Measurements from ENCODE around the gene NUP210. TPM values are rescaled to one million over a fixed set of nuclear protein-coding genes. Genes with fewer than 3 reads are reported as not detected.

The NUP210 gene
- total RNA-seq, 1 donor = 63.0 TPM

DNA sequence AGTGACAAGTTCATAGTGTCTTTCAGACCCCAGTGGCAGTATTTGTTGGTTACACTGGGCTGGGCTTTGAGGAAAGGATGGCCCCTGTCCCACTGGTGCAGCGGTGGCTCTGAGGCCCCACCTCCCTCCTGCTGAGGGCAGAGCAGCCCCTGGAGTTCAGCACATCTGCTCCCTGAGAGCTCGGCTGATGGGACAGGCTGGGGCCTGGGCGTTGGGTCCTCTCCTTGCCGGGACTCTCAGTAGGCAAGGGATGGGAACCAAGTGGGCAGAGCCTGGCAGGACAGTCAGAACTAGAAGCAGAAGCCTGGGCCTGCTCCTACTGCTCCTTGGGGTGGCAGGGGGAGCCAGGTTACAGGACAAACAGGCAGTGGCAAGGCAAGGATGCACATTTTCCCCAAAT, 114.5 kb downstream of the NUP210 start:
- no peaks in the 10 kb centered on the region for H3K27me3 ChIP-seq (ENCODE audit: insufficient read depth, low read length)
- H3K9me3 ChIP-seq (ENCODE audit: low read depth, low read length) = no peaks in the 10 kb centered on the region
- H3K4me3 ChIP-seq (ENCODE audit: low read length) = no peak overlapping the region
- no peaks in the 10 kb centered on the region for H3K4me1 ChIP-seq (ENCODE audit: insufficient read depth, low read length)

DNA sequence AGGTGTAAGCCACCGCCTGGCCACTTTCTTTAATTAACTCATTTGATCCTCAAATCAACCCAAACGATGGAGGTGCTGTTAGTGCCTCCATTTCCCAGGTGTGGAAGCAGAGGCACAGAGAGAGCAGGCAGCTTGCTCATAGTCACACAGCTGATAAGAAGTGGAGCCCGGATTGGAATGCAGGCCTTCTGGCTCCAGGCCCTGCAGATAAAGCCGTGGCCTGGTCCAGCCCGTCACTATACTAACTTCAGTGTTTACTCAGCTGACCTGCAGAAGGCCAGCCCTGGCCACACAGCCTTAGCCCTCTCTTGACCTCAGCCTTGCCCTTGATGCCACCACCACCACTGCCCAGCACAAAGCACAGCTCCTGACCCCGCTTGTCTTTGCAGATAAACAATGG, 116.7 kb downstream of the NUP210 start:
- Histone ChIP-seq H3K4me1 (ENCODE audit: insufficient read depth, low read length) (no peaks in the 10 kb centered on the region), H3K4me3 (ENCODE audit: low read length) (no peak overlapping the region), H3K9me3 (ENCODE audit: low read depth, low read length) (no peaks in the 10 kb centered on the region), H3K27me3 (ENCODE audit: insufficient read depth, low read length) (no peaks in the 10 kb centered on the region)

DNA sequence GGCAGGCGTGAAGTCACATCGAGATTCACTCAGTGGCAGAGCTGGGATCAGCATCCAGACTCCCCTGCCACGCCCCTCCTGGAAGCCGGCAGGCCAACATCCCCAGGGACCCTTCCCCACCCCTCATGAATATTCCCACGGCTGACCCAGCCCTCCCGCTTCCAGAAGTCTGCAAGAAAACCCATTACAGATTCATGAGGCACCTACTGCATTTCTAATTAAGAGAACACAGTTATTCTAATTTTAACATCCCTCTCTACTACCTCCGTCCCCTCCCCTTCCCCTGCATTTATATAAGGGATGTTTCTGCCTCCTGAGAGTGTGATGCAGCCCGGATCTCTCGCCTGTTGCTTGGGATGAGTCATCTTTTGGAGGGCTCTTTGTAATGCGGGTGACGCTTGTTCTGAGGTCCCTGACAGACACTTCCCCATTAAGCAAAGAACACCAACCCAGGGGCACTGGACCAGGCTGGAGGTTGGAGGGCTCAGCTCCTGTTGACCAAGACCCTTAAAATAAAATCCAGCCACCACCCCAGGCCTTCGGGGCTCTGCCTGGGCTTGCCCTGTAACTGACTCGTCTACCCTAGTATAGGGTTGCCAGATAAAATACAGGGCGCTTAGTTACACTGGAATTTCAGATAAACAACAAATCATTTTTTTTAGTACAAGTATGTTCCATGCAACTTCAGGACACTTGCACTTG, 118.7 kb downstream of the NUP210 start:
- Histone ChIP-seq H3K4me3 (ENCODE audit: low read length) (no peak overlapping the region), H3K4me1 (ENCODE audit: insufficient read depth, low read length) (no peaks in the 10 kb centered on the region)

DNA sequence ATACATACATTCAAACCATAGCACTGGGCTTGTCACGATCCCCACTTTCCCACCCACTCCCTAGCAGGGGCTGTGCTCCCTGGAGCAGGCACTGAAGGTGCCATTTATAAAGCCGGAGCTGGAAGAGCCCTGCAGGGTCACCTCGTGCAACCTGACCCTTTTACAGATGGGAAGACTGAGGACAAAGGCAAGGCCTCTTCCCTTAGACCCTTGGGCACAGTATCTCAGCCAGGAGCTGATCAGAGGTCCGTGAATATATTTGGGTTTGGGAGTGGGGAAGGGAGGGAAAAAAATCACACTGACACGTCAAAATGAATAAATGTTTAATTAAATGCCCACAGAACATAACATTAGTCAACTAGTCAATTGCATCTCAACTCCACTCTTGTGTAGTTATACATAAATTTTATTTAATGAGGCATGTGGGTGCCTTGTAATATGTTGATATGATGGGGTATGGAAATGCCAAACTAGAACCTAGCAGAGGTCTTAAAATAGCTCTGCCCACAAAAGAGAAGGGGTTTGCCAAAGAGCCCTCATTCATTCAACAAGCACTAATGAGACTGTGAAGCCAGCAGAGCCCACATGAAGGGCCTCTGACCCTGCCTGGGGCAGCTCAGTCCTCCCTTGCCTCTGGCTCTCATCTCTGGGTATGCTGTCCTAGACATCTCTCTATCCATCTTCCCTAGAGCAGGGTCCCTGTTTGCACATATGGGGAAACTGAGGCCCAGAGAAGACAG, 119.4 kb downstream of the NUP210 start:
- Histone ChIP-seq H3K4me3 (ENCODE audit: low read length) (no peak overlapping the region), H3K27me3 (ENCODE audit: insufficient read depth, low read length) (no peaks in the 10 kb centered on the region), H3K4me1 (ENCODE audit: insufficient read depth, low read length) (no peaks in the 10 kb centered on the region), H3K9me3 (ENCODE audit: low read depth, low read length) (no peaks in the 10 kb centered on the region)

More for the DNA sequence above, 118.7 kb downstream of the NUP210 start:
- no peaks in the 10 kb centered on the region for H3K9me3 ChIP-seq (ENCODE audit: low read depth, low read length)
- H3K27me3 ChIP-seq (ENCODE audit: insufficient read depth, low read length) = no peaks in the 10 kb centered on the region

DNA sequence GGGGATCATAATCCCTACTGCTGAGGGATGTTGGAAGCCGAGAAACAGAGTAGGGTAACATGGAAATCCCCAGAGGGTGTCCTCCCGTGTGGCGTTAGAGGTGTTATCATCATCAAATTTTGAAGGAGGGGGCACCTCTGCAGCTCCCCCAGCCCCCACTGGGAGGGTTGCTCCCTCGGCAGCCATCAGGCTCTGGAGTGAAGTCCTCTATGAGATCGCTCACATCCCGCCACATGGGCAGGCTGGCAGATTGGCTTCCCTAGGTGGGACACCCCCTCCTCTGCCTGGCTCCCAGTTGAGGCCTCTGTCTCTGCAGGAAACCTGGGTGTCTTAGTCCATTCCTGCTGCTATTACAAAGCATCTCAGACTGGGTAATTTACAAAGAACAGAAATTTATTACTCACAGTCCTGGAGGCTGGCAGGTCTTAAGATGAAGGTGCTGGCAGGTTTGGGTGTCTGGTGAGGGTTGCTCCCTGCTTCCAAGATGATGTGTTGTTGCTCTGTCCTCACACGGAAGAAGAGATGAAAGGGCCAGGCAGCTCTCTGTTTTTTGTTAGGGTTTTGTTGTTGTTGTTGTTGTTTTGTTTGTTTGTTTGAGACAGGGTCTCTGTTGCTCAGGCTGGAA, 120.5 kb downstream of the NUP210 start:
- no peaks in the 10 kb centered on the region for H3K27me3 ChIP-seq (ENCODE audit: insufficient read depth, low read length)
- H3K4me1 ChIP-seq (ENCODE audit: insufficient read depth, low read length) = no peaks in the 10 kb centered on the region
- no peaks in the 10 kb centered on the region for H3K9me3 ChIP-seq (ENCODE audit: low read depth, low read length)
- no peak overlapping the region for H3K4me3 ChIP-seq (ENCODE audit: low read length)

DNA sequence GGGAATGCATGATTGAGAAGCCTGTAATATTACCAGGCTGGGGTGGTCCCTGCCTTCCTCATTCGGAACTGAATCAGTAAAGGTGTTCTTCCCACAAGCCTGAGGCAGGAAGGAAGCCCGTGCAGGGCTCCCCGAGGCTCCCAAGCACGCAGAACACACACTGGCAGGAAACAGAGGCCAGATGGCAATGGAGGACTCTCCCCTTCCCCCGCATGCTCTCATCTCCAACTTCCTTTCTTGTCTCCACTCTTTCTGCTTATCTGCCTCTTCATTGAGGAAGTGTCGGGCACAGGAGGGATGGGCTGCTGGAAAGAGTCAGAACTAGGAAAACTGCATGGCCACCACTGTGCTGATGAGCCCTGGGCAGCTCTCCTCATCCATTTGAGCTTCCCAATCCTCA, 123.5 kb downstream of the NUP210 start:
- no peaks in the 10 kb centered on the region for H3K4me1 ChIP-seq (ENCODE audit: insufficient read depth, low read length)
- H3K4me3 ChIP-seq (ENCODE audit: low read length) = no peak overlapping the region
- no peaks in the 10 kb centered on the region for H3K9me3 ChIP-seq (ENCODE audit: low read depth, low read length)
- H3K27me3 ChIP-seq (ENCODE audit: insufficient read depth, low read length) = no peaks in the 10 kb centered on the region

DNA sequence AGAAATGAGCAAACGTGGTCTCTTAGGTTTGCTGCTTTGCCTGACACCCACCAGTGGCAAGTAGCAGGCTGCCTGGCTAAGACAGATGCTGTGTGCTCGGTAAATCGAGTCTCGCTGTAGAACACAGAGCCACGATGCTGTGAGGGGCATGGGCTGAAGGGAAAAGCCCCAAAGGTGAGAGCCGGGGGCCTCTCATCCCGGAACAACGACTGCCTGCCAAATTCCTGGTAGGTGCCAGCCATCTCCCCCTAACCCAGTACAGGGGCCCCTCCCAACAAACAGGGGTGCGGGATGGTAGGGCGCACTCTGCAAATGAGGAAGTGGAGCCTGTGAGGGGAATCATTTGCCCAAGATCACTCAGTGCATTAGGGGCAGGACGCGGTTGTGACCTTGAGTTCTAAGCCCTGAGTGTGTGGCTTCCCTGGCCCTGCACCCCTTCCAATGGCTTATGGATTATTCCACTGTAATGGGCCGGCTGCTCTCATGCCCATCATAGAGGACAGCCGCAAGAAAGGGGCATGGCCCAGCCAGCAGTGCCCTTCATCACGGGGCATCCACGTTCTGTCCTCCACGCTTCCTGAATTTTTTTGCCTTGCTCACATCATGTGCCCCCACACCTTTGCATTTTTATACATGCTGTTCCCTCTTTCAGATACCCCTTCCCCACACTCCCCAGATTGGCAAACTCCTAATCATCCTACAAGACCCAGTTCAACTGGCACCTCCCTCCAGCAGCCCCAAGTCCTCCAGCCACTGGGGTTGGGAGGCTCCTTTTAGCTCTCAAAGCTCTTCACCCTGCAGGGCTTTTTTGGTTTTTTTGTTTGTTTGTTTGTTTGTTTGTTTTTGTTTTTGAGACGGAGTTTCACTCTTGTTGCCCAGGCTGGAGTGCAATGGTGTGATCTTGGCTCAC, 125.4 kb downstream of the NUP210 start:
- H3K27me3 ChIP-seq (ENCODE audit: insufficient read depth, low read length) = no peaks in the 10 kb centered on the region
- H3K4me3 ChIP-seq (ENCODE audit: low read length) = no peak overlapping the region
- no peaks in the 10 kb centered on the region for H3K9me3 ChIP-seq (ENCODE audit: low read depth, low read length)
- H3K4me1 ChIP-seq (ENCODE audit: insufficient read depth, low read length) = no peaks in the 10 kb centered on the region

DNA sequence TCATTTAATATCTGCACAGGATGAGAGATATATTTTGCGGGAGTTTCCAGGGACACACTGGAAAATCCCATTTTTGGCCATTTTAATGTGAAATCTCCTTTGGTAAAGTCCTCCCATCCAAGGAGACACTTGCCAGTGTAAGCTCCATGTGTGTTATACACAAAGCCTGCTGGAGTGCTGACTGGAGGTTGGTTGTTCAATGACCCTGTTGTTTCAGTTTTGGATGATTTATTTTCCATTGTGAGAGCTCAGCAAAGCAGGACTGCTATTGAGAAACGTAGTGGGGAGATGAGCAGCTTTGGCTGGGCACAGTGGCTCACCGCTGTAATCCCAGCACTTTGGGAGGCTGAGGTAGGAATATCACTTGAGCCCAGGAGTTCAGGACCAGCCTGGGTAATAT, 127.7 kb downstream of the NUP210 start:
- no peak overlapping the region for H3K4me3 ChIP-seq (ENCODE audit: low read length)
- H3K27me3 ChIP-seq (ENCODE audit: insufficient read depth, low read length) = peaks cover under 1% of the 10 kb centered on the region
- no peaks in the 10 kb centered on the region for H3K4me1 ChIP-seq (ENCODE audit: insufficient read depth, low read length)
- no peaks in the 10 kb centered on the region for H3K9me3 ChIP-seq (ENCODE audit: low read depth, low read length)

DNA sequence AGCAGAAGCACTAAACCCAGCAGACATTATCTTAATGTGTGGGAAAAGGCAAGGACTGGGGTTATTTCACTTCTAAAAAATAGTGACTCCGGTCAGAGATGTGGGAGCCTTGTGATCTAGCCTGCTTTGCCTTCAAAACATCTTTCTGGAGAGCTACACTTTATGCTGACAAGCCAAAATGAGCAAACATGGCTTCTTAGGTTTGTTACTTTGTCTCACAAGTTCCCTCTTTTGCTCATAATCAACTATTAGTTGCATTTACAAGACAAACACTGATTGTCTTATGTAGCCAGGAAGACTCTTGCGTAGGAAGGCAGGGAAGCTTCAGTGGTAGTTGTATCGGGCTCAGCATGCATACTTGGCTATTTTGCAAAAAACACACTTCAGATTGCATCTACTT, 129.2 kb downstream of the NUP210 start:
- no peak overlapping the region for H3K4me3 ChIP-seq (ENCODE audit: low read length)

DNA sequence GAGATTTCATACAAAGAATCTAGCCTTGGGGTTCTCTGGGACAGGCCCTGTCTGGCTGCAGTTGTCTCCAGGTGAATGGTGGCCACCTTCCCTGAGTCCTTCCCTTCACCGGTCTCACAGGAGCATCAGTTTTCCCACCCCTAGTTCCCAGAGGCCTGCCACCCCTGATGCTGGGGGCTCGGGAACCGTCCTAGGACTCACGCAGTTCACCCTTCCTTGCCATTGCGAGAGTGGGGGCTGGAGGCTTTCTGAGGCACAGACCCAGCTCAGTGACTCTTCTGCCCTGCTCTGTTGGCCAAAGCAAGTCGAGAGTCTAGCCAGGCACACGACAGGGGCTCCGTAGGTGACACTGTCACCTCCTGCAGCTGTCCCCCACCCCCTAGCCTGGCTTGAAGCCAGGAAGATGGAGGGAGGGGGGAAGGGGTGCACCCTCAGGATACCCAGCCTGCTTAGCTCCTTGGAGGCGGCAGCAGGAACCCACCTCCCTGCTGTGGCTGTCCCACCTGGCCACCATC, 130.3 kb downstream of the NUP210 start:
- Histone ChIP-seq H3K27me3 (ENCODE audit: insufficient read depth, low read length) (peaks cover 18% of the 10 kb centered on the region), H3K9me3 (ENCODE audit: low read depth, low read length) (peaks cover 7% of the 10 kb centered on the region), H3K4me3 (ENCODE audit: low read length) (no peak overlapping the region), H3K4me1 (ENCODE audit: insufficient read depth, low read length) (no peaks in the 10 kb centered on the region)

More for the DNA sequence above, 129.2 kb downstream of the NUP210 start:
- H3K4me1 ChIP-seq (ENCODE audit: insufficient read depth, low read length) = no peaks in the 10 kb centered on the region
- H3K27me3 ChIP-seq (ENCODE audit: insufficient read depth, low read length) = peaks cover 9% of the 10 kb centered on the region
- peaks cover 7% of the 10 kb centered on the region for H3K9me3 ChIP-seq (ENCODE audit: low read depth, low read length)

DNA sequence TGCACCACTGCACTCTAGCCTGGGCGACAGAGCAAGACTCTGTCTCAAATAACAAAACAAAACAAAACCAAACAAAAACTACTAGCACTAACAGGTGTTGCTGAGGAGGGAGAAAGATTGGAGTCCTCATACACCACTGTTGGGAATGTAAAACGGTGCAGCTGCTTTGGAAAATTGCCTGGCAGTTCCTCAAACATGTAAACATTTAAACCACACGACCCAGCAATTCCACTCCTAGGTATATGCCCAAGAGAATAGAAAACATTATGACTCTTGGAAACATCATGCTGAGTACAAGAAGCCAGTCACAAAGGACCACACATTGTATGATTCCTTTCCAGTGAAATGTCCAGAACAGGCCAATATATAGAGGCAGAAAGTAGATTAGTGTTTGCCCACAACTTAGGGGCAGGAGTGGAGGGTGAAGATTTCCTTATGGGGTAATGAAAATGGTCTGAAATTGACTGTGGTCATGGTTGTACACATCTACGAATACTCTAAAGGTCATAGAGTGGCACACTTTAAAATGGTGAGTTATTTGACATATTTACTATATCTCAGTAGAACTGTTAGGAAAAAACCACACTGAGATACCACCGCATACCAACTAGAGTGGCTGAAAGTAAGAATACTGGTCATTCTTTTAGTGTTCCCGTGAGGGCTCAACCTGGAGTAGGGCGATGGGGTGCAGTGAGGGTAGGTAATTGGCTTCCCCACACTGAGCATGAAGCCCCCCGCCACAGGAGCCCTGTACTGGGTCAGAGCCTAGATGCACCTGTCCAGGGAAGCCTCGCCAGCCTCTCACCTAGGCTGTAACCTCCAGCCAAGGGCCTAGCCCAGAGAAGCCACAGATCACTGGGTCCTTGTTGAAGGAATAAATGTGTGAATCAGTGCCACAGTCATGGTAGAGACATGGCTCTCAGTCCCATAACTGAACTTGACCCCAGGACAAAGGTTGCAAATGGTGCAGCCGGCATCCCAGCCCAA, 131.1 kb downstream of the NUP210 start:
- H3K9me3 ChIP-seq (ENCODE audit: low read depth, low read length) = peaks cover 10% of the 10 kb centered on the region
- H3K27me3 ChIP-seq (ENCODE audit: insufficient read depth, low read length) = peaks cover 26% of the 10 kb centered on the region
- no peak overlapping the region for H3K4me3 ChIP-seq (ENCODE audit: low read length)
- no peaks in the 10 kb centered on the region for H3K4me1 ChIP-seq (ENCODE audit: insufficient read depth, low read length)

DNA sequence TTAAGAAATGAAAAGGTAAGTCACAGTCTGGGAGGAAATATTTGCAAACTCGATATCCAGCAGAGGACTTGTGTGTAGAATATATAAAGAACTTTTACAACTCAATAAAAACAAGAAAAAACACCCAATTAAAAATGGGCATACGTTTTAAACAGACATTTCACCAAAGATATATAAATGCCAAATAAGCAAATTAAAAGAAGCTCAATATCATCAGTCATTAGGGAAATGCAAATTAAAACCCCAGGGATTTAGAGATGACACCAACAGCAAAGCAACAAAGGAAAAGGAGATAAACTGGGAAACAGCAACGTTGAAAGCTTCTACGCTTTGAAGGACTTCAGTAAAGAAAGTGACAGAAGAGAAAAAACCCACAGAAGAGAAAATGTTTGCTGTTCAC, 132.3 kb downstream of the NUP210 start:
- peaks cover 36% of the 10 kb centered on the region for H3K27me3 ChIP-seq (ENCODE audit: insufficient read depth, low read length)
- peaks cover 6% of the 10 kb centered on the region for H3K4me1 ChIP-seq (ENCODE audit: insufficient read depth, low read length)
- no peak overlapping the region for H3K4me3 ChIP-seq (ENCODE audit: low read length)
- H3K9me3 ChIP-seq (ENCODE audit: low read depth, low read length) = peaks cover 15% of the 10 kb centered on the region

DNA sequence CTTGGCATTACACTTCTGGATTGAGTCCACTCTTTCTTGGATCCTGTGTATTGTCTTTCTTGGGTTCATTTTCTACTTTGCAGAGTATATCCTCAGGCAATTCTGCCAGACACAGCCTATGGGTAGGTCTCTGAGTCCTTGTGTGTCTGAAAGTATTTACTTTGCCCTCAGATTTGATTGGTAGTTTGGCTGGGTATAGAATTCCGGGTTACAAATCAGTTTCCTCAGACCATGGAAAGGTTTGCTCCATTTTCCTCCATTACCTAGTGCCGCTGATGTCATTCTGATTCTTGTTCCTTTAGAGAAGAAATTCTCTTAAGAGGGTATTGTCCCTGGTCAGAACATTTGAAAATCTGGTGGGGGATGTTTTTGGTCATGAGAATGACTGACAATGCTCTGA, 133.2 kb downstream of the NUP210 start:
- Histone ChIP-seq H3K4me1 (ENCODE audit: insufficient read depth, low read length) (peaks cover 12% of the 10 kb centered on the region), H3K27me3 (ENCODE audit: insufficient read depth, low read length) (peaks cover 41% of the 10 kb centered on the region), H3K9me3 (ENCODE audit: low read depth, low read length) (peaks cover 15% of the 10 kb centered on the region), H3K4me3 (ENCODE audit: low read length) (no peak overlapping the region)

Measured in mononuclear cell (primary cell).